GM21447 (cell line): ENCODE measurements around the gene MPST.

Experiments used
- ATAC-seq: cut with Tn5 transposase; IDR thresholded peaks from one replicate; pipeline ENCODE4 v1.9.1; 2021; ENCODE audit not compliant: unreplicated experiment

The MPST gene

DNA sequence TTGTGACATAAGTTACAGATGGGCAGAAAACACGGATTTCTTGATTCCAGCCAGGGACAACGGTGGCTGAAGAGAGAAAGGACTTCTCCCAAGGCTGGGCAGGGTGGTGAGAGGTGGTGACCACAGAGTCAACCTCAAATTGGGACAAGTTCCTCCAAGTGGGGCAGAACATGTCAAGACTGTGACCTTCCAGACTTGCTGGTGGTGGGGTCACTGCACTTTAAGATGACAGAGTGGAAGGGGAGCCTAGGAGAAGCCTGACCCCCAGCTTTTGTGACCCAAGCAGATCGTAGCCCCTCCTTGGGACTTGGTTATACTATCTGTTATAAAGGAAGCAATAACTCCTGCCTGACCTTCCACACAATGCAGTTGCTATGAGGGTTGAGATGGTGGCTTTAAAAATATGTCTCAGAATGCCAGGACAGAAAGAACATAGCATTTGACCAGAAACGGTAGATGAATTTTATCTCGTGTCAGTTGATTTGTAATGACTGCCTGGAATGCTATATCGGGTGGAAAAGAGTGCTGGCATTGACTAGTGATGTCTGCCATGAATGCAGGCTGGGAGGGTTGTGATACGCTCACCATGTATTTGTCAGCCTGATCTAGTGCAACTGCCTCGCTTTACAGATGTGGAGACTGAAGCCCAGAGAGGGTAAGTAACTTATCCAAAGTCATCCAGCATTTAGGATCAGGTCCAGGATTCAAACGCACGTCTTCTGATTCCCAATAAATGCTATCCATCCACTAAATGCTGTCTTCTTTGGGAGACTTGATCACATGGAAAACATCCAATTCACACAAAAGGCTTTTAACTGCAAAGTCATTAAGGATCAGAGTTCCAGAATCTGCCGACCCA lies 18.6 kb upstream of the MPST start:
- no peak for ATAC-seq

DNA sequence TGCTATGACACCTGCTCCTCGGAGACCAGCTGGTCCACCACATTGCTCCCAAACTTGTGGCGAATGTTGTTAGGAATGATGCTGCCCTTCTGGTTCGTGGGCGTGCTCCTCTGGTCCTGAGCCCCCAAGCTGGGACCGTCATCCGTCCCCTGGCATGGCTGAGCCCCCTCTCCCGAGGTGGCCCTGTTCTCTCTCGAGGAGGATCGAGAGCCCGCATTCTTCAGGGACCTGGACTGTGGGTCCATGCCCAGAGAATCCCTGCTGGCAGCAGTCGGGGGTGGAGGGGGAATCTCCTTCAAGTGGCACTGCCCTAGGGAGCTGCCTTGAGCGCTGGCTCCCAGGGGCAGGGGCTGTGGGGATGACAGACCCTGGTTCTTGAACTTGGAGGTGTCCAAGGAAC lies 17.7 kb upstream of the MPST start:
- no peak for ATAC-seq

DNA sequence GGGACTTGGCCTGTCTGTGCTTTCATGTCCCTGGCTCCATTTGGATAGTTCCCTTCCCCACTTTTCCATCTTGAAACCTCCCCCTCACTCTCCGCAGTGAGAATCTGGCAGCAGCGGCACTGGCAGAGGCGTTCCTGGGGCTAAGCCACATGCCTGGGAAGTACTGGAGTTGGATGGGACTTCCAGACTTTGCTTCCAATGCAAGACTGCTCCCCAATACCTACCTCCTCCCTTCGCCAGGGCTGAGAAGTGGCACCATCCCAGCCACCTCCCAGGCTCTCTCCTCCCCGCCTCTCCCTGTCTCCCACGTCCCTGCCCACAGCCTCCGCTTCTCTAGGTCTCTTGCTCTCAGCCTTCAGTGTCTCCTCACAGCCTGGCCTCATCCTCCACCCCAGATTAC lies 16.9 kb upstream of the MPST start:
- no peak for ATAC-seq

DNA sequence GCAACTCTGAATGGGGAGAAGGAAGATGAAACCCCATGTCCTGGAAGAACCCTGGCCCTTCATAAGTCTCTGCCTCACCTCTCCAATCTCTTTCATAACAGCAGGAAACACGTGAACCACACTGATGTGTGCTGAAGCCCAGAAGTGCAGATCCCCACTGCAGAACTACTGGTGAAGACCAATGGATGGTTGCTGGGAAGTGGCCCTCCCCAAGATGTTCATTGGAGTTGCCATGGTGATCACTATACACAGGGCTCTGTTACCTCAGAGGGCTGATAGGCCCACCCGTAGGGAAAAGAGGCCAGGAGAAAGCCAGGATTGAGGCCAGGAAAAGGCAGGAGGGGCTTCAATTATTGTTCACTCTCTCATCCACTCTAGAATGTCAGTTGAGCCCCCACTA lies 11.9 kb upstream of the MPST start:
- no peak for ATAC-seq

DNA sequence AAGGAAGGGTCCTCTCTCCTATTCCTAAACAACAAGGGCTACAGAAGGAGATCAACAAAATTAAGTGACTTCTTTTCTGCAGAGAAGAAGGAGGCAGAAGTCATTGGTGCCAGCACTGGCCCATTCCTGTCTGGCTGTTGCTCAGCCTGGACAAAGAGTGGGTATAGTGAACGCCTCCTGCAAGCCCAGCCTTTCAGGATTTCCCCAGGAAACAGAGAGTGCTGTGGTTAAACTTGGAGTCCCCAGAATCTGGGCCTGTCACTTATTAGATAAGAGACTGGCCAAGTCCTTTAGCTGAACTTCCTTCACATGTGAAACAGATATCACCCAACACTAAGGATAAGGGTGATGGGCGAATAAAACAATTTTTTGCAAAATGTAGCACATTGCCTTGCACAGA lies 11.2 kb upstream of the MPST start:
- ATAC-seq = no peak

DNA sequence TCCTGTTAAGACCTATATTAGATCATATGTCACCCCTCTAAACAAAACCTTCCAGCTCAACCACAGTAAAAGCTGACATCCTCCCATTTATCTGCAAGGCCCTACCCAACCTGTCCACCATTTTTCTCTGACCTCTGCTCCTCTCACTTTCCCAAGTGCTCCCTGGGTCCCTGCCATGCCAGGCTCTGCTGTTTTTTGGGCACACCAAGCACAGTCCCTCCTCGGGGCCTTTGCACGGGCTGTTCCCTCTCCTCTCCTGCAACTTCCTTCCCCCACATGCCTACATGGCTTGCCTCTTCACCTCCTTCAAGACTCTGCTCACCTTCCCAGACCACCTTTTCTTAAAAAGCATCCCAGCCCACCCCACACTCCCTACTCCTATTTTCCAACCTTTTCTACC lies 10.1 kb upstream of the MPST start:
- no peak for ATAC-seq

DNA sequence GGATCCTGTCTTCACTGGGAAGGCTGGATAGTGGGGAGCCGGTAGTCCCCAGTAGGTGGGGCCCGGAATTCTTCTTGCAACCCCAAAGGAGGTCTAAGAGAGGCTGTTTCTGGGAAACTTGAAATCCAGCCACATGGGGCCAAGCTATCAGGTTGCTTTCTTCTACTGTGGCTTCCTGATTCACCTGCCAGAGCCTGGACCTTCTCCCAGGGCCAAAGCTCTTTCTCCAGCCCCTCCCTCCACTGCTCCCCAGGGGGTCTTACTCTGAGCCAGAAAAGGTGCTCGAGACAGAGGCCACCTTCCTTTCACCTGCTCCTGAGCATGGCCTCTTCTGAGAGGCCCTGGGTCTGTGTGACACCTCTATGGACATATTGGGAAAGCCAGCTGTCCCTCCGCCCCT lies 9.4 kb upstream of the MPST start:
- ATAC-seq = no peak

DNA sequence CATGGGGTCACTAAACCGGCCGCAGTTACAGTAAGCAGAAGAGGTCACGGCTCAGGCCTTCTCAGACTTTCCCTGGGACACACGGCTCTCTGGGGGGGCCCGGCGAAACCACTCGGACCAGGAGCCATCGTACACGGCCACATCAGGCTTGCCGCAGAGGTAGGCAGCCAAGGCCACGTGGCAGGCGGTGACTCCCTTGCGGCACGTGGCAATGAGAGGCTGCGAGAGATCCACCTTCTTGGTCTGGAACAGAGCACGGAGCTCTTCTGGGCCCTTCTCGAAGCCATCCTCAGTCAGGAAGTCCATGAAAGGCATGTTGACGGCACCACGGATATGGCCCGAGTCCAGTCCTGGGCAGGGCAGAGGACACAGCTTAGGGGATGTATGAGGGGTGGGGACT lies 8.6 kb upstream of the MPST start:
- ATAC-seq = no peak

DNA sequence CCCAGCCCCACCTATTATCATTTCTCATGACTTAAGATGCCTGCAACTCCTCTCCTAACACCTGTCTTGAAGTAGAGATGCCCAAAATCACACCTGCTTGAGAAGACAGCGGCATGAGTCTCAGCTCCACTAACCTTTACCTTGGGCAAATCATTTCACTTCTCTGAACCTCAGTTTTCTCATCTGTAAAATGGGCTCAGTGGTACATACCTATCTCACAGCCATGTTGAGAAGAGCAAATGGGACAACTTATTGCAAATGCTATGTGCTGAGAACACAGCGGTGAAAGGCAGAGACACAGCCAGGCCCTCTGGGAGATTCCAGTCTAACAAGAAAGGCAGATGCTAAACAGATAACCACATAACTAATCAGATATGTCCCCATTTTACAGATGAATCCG lies 8.1 kb upstream of the MPST start:
- ATAC-seq = no peak

DNA sequence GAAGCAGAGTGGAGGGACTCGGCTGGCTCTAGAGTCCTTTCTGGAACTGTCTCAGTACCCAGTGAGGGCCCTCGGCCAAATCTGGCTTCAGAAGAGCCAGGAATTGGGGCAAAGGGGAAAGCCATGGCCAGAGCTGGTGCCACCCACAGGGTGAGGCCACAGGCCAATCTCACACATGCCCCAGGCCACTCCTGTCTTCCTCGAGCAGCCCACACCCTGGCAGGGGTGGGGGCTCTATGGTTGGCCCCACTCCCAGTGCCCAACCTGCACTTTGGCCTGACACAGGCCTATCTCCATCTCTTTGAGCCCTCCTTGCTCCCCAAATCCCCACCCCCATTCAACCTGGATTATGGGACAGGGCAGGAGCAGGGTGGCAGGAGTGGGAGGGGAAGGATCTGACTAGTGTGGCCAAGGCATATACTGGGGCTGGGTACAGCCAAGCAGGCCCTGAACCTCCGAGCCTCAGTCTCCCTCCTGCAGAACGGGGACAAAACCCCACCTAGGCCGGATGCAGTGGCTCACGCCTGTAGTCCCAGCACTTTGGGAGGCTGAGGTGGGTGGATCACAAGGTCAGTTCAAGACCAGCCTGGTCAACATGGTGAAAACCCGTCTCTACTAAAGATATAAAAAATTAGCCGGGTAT lies 7.2 kb upstream of the MPST start:
- no peak for ATAC-seq

DNA sequence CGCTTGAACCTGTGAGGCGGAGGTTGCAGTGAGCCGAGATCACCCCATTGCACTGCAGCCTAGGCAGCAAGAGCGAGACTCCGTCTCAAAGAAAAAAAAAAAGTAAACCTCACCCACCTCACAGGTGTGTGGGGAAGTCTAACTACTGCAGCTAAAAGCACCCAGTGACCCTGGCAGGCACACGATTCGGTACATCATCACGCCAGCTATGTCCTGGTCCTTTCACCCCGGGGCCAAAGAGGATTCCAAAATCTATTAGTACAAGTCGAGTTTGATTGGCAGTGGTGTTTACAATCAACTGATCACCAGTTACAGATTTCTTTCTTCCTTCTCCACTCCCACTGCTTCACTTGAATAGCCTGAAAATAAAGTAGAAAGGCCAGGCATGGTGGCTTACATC lies 6.6 kb upstream of the MPST start:
- no peak for ATAC-seq

DNA sequence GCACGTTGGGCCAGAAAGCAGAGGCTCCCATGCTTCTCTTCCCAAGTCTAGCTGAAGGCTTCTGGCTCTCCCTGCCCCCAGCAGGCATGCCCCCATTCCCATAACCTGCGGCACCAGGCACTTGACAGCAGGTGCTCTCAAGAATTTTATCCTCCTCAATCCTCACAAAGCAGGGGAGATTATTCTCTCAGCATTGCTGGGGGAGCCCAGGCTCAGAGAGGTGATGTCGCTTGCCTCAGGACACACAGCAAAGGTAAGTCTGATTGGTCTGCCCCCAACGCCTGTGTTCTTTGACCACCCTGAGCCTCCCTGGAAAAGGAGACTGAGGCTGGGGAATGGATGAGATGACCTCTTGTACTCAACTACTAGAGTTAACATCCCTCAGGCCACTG lies 5.1 kb upstream of the MPST start:
- no peak for ATAC-seq

DNA sequence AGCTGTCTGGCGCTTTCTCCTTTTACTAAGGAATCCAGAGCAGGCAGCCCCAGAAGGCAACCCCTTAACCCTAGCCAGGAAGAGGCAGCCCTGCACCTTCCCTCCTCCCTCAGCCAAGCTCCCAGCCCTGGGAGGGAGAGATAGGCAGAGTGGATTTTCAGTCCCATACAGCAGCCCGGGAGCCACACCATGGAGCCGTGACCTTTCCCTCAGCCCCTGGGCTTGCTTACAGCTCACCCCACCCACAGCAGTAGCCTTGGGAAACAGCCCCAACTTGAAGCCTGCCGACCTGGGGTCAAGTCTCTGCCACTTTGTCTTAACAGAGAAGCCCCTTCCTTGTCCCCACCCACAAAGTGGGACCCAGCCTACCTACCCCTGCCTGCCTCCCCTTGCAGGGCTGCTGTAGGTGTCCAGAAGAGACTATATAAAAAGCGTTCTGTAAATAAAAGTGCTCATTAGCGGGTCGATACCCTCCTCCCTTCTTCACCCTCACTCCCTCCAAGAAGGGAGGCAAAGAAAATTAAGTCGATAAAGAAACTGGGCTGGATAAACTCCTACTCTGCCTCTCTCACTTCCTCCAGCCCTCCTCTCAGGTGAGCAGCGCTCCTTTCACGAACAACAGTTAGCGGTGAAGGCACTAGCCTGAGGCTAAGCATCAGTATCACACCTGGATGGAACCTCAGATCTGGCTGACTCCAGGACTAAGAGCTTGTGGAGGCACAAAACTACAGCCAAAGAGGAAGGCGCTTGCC lies 4.5 kb upstream of the MPST start:
- ATAC-seq = no peak

DNA sequence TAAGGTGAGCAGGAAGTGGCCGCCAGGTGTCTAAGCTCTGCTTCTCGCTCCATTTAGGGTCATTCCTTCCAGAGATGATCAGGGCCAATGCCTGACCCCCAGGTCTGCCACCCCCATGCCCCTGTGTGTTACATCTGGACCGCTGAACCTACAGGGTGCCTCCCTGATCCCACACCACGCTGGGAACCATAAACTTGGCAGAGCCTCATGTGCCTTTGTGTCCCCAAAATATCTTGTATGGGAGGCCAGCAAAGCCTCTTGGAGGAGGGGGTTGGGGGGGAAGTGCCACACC lies 4.0 kb upstream of the MPST start:
- no peak for ATAC-seq

DNA sequence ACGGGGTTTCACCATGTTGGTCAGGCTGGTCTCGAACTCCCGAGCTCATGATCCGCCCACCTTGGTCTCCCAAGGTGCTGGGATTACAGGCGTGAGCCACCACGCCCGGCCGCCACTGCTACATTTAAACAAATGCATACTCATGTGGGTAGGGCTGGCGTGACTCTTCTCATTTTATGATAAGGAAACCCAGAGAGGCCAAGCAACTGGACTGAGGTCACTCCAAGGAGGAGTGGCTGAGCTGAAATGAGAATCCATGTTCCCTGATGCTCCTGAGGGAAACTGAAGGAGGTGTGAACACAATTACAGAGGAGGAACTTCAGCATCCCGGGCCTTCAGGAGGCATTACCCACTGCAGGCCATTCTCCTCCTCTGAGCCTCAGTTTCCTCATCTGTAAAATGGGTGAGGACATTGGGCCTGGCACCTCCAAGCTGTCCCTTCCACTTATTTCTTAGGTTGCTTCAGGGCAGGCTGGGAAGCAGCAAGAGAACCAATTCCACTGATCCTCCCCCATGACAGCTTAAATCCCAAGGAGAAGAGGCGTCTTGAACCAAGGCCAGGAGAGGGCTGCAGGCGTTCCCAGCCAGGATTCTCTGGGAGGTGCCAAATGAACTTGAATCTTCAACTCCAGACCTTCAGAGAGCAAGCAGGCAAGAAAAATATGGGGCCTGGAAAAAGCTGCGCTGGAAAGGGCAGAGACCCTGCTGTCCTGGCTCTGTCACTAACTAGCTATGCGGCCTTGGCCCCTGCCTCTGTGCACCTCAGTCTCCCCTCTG lies 3.2 kb upstream of the MPST start:
- ATAC-seq = no peak

DNA sequence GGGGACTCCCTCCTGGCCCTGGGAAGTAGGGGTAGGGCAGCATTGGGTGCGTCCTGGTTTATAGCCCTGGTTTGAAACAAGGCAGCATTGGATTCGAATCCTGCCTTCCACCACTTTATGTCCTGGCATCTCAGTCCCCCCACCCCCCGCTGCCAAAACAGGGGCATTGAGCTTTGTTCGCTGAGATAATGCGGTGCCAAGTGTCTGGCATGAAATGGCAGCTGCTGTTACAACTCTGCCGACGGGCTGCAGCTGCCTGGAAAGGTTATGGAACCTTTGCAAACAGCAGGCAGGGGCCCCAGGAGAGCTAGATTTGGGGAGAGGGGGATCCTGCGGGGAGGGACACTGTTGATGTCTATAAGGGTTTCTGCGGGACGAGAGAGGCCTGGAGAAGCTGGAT lies 2.2 kb upstream of the MPST start:
- no peak for ATAC-seq

DNA sequence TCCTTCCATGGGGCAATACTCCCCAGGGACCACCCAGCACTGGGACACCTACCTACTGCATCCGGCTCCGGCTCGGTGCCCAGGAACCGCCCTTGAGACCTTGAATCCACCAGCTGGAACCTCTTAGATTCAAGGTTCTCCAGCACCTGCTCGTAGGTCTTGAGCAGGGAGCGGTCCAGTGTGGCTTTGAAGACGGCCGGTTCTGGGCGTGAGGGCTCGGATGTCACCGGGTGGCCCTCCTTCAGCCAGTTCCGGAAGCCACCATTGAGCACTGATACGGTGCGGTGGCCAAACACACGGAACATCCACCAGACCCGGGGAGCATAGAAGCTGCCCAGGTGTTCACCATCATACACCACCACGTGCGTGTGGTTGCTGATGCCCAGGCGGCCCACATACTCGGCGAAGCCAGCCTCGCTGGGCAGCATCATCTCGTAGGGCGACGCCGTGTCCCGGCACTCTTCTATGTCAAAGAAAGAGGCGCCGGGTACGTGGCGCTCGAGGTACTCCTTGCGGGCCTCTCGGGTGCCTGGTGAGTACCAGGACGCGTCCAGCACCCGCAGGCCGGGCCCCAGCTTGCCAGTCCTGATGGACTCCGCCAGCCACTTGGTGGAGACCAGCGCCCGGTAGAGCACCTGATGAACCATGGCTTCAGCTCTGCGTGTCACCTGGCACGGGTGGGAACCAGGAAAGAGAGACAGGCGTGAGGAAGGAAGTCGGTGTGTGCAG lies 1.3 kb upstream of the MPST start:
- no peak for ATAC-seq

DNA sequence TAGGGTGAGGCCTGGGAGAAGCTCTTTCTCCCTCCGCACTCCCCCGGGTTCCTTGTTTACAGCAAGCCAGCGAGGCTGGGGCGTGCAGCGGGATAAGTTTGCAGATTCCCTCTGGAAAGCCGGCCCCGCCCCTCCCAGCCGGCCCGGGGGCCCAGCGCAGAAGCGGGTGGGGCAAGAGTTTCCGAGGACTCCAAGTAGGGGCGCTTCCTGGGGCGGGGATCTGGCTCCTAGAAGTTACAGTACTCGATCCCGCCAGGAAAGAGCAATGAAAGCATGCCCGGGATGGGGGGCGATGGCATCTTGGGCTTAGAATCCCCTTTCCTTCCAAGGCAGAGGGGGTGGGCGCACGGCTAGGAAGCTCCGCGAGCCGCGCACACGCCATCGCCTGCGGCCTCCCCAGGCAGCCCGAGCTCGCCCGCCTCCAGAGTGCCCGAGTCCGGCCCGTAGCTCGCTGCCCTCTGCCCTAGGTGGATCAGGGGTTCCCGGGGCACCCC lies 680 bp upstream of the MPST start:
- no peak for ATAC-seq

DNA sequence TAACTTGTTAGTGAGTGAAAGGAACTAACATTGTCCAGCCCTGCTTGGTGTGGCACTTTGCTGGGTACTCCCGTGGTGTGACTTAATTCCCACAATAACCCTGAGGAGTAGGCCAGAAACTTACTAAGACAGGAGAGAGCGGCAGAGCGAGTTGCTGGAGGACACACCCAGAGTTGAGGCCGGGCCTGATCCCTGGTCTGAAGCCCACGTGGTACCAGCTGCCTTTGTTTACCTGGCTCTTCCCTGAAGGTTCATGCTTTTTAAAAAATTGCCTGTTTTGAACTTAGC lies 594 bp downstream of the MPST start:
- ATAC-seq = no peak

DNA sequence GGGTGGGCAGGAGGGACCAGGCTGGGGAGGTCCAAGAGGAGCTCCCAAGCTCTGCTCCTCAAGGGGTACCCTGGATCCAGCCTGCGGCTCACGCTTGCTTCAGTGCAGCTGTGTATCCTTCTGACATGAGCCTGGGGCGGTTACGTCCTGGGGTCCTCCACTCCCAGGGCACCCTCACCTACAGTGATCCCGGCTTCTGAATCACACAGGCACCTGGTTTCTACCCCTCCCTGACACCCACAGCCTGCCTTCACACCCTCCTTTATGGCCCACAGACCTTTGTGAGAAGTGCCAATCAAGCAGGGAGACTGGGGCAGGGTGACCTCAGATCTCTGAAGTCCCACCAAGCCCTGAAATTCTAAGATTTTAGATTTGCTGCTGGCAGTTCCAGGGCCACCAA lies 1.5 kb downstream of the MPST start:
- ATAC-seq = no peak
